NCI-H1417 treated with DMSO at 0.1 percent for 48 hours (cell line): Measurements from ENCODE around the gene CAPZB.

Source experiments
- DNase-seq: peaks from one replicate; lab custom pipeline; 2025; lab: John Stamatoyannopoulos, UW

The CAPZB gene

GRCh38 chr1:19328486-19328885 is 156.9 kb downstream of the CAPZB start:
- no peak for DNase-seq

- DNase-seq: no peak
Observed at GRCh38 chr1:19327736-19328135, 157.6 kb downstream of the CAPZB start.

GRCh38 chr1:19327301-19327700 is 158.0 kb downstream of the CAPZB start:
- DNase-seq: no peak

GRCh38 chr1:19326748-19327065 is 158.6 kb downstream of the CAPZB start:
- DNase-seq: no peak

GRCh38 chr1:19325958-19326747 is 159.2 kb downstream of the CAPZB start:
- DNase-seq: no peak

GRCh38 chr1:19325368-19325957 is 159.9 kb downstream of the CAPZB start:
- no peak for DNase-seq

GRCh38 chr1:19324665-19324990 is 160.7 kb downstream of the CAPZB start:
- no peak for DNase-seq

- DNase-seq: no peak
Observed at GRCh38 chr1:19323987-19324664, 161.2 kb downstream of the CAPZB start.

- no peak for DNase-seq
Observed at GRCh38 chr1:19322481-19322880, 162.9 kb downstream of the CAPZB start.

GRCh38 chr1:19321071-19321470 is 164.3 kb downstream of the CAPZB start:
- DNase-seq: no peak

GRCh38 chr1:19319196-19319595 is 166.1 kb downstream of the CAPZB start:
- no peak for DNase-seq

- no peak for DNase-seq
Observed at GRCh38 chr1:19317126-19317910, 168.0 kb downstream of the CAPZB start.

GRCh38 chr1:19315378-19316198 is 169.8 kb downstream of the CAPZB start:
- no peak for DNase-seq

GRCh38 chr1:19313961-19314882 is 171.1 kb downstream of the CAPZB start:
- no peak for DNase-seq

GRCh38 chr1:19313636-19313959 is 171.7 kb downstream of the CAPZB start:
- no peak for DNase-seq

- no peak for DNase-seq
Observed at GRCh38 chr1:19312782-19313635, 172.3 kb downstream of the CAPZB start.

- peak; percentile 49 for DNase-seq
Observed at GRCh38 chr1:19311931-19312781, 173.2 kb downstream of the CAPZB start, which contains the start of the genes AKR7A2 and SLC66A1. Gene AKR7A2, minus strand, starts transcription at chr1:19312144. Its CDS starts 20 bp downstream, at chr1:19312124. Gene SLC66A1, plus strand, starts transcription at chr1:19312326. Its CDS starts 5,352 bp downstream, at chr1:19317678.

GRCh38 chr1:19311503-19311930 is 173.8 kb downstream of the CAPZB start:
- no peak for DNase-seq
